GM15510 (cell line): ENCODE data around the gene LRRC4.

Source experiments
- POLR2A ChIP-seq: IDR thresholded peaks from 3 replicates; pipeline ENCODE4 v1.6.1; 2011; ENCODE audit warnings: borderline replicate concordance; ENCODE audit not compliant: insufficient read length; ENCODE audit errors: extremely low read depth

LRRC4 gene

GRCh38 chr7:128042012-128042411 lies 10.8 kb upstream of the LRRC4 start:
- TF ChIP-seq POLR2A, result no peak

- TF ChIP-seq POLR2A, result no peak
Observed at GRCh38 chr7:128041203-128041602, 10.0 kb upstream of the LRRC4 start.

GRCh38 chr7:128040205-128040604 lies 9.0 kb upstream of the LRRC4 start:
- TF ChIP-seq POLR2A, result no peak

DNA sequence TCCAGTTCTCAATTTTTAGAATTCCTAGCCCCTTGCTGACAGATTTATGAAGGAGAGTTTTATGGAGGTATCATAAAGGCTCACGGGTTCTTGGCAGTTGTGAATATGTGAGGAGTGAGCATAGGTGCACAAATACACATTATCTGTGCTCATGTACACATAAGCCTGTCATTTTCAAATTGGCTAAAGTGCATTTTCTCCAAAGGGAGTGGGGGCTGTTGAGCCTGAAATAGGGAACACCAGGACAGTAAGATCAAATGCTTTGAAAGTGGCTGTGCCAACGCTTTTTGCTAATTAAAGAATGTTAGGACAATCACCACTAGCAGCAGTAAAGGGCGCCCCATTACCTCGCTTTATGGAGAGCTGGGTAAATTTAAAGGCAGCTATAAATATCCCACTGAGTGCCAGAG lies 8.3 kb upstream of the LRRC4 start:
- TF ChIP-seq POLR2A, result no peak

DNA sequence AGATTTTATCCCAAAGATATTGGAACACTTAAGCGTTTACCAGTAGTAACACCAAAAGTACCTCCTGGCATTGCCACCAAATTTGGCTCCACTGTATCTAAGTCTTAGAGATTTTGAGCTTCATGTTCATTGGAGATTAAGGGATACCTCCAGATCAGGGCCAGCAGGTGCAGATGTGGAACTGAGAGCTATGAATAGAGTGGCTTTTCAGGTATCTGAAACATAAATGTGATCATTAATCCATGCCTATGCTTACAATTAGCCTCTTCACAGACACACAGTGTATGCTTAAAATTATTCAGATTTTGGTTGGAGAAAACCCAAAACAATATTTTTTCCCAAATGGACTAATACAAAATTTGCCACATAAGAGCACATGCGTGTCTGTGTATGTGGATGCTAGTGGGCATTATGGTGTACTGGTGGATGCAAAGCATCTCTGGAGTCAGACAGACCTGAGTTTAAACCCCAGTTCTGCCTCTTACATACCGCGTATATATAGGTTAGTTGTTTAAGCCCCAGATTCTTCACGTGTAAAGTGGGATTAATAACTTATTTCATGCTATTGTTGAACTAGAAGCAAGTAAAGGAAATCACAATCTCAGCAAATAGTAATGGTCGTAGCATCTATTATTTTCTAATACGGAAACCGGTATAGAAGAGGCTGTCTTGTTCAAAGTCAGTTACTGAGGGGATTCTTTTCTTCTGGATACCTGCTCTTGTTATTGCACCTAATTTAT lies 6.8 kb upstream of the LRRC4 start:
- no peak for TF ChIP-seq POLR2A

- TF ChIP-seq POLR2A, result no peak
Observed at GRCh38 chr7:128037081-128037480, 5.8 kb upstream of the LRRC4 start.

DNA sequence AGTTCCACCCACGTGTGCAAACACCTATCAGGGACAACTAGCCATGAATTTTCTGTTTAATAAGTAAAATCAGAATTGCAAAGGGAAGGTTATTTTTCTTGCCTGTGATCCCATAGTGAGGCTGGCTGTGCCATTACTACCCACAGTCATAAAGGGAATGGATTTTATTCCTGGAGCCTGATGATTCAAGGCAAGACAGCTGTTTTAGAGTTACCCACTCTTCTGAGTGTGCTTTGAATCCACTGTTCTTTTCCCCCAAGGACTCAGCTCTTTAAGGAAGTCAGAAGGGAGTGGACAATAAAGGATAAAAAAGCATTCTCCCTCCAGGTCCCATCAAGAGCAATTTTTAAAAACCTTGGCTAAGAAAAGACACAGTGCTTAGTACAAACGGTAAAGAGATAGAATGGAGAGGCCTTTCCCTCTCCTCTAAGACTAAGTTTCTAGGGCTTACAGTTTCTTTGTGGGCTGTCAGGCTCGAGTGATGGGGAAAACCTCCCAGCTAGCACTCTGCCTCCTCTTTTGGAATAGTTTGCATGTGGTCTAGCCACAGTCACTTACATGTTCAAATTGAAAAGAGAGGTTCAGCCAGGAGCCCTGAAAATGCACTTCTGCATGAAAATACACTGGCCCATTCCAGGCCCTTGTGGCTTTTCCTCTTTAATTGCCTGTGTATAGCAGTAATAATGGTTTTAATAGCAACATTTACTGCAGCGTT lies 5.1 kb upstream of the LRRC4 start:
- TF ChIP-seq POLR2A, result no peak

- no peak for TF ChIP-seq POLR2A
Observed at GRCh38 chr7:128035712-128036111, 4.5 kb upstream of the LRRC4 start.

GRCh38 chr7:128034825-128035224 lies 3.6 kb upstream of the LRRC4 start:
- no peak for TF ChIP-seq POLR2A

DNA sequence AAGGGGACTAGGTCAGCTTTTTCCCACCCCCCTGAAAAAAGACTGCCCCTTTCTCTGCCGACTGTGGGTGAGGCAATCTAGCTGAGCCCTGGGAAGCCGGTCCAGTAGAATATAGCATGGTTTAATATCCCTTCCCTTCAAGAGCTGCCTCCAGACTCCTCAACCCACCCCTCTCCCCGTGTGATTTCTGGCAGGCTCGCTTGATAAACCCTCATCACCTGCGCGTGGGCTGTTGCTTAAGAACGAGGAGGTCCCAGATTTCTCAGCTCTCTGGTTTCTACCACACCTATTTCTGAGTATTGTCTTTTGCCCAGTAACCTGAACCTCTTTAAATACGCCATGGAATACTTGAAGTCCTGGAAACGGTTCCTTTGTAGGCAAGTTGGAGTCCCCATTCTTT lies 2.0 kb upstream of the LRRC4 start:
- no peak for TF ChIP-seq POLR2A

DNA sequence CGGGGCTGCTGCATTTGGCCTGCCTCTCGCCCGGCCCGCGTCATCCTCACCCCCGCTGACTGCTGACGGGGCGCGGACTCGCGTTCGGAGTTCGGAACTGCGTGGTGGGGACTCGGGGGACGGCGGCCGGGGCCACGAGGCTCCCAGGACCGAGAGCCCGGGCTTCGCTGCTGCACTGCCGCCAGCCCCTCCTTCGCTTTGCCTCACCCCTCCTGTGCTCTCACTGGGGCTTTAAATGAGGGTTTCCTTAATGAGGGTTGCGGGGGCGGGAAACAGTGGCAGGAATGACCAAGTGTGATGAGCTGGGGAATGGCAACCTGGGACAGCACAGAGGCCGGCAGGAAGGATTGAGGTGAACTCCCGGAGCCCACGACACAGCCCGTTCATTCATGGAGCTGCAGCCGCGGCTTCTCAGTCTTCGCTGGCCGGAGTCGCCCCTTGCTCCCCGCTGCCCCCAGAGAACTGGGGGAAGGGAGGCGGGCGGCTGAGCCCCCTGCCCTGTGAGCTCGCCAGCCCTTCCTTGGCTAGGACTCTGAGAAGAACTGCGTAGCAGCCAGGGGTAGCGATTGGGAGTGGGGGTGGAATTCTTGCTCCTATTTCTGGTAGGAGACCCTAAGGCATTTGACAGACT lies 1.5 kb upstream of the LRRC4 start:
- TF ChIP-seq POLR2A, result no peak

- TF ChIP-seq POLR2A, result no peak
Observed at GRCh38 chr7:128031901-128032604, 816 bp upstream of the LRRC4 start.

GRCh38 chr7:128030263-128030653 lies 979 bp downstream of the LRRC4 start:
- no peak for TF ChIP-seq POLR2A

GRCh38 chr7:128029405-128029995 lies 1.7 kb downstream of the LRRC4 start:
- TF ChIP-seq POLR2A, result no peak
